Astrocyte of the cerebellum (primary cell): ENCODE measurements around the gene SEZ6L.

Experiments used
- DNase-seq: peaks from one replicate; pipeline ENCODE4 v3.0.0-alpha.2; 2011; ENCODE audit warnings: low read depth
- H3K4me3 ChIP-seq: 2 replicates; pipeline ENCODE4 v1.5.1; 2011; ENCODE audit warnings: mild to moderate bottlenecking, low read depth, low read length, moderate library complexity
- CTCF ChIP-seq: IDR thresholded peaks from 2 replicates; pipeline ENCODE4 v1.5.1; 2012; ENCODE audit warnings: low read length, low read depth, moderate library complexity, mild to moderate bottlenecking; ENCODE audit errors: missing control alignments
- in situ Hi-C: cut with HindIII; loops from 2 replicates; pipeline ENCODE4 v1.10.0; 2017; ENCODE audit warnings: low sequenced_read_pairs

SEZ6L gene

GRCh38 chr22:26429458-26430286 is 260.4 kb downstream of the SEZ6L start:
- TF ChIP-seq CTCF, result no peak
- DNase-seq, result no peak
- in situ Hi-C loops, result no loop called here
- H3K4me3 ChIP-seq, result peak overlapping the region; percentile 44

GRCh38 chr22:26430600-26430999 is 261.3 kb downstream of the SEZ6L start:
- no peak for DNase-seq
- no peak for TF ChIP-seq CTCF
- in situ Hi-C loops, result no loop called here
- H3K4me3 ChIP-seq, result no peak overlapping the region

GRCh38 chr22:26431261-26431995 is 262.2 kb downstream of the SEZ6L start:
- in situ Hi-C loops, result no loop called here
- H3K4me3 ChIP-seq, result no peak overlapping the region
- TF ChIP-seq CTCF, result no peak
- DNase-seq, result no peak

- DNase-seq, result no peak
- in situ Hi-C loops, result no loop called here
- TF ChIP-seq CTCF, result no peak
- H3K4me3 ChIP-seq, result no peak overlapping the region
Observed at GRCh38 chr22:26432619-26433311, 263.5 kb downstream of the SEZ6L start.
